ENCODE measurements around the gene ORMDL2.
"Not testable (repeated sequence)": the region's sequence is repeated elsewhere in the genome, so short reads cannot be mapped to it uniquely, and the experiment has no call there.

The ORMDL2 gene

GRCh38 chr12:55861396-55861795 lies 43.6 kb downstream of the ORMDL2 start:
- no peak for DNase-seq (ENCODE audit: low read depth)

GRCh38 chr12:55861871-55862270 lies 44.0 kb downstream of the ORMDL2 start:
- DNase-seq (ENCODE audit: low read depth) = no peak

GRCh38 chr12:55862286-55862685 lies 44.4 kb downstream of the ORMDL2 start:
- DNase-seq (ENCODE audit: low read depth) = no peak

GRCh38 chr12:55862931-55863330 lies 45.1 kb downstream of the ORMDL2 start:
- not testable (repeated sequence) for DNase-seq (ENCODE audit: low read depth)

GRCh38 chr12:55865327-55865726 lies 47.5 kb downstream of the ORMDL2 start:
- no peak for DNase-seq (ENCODE audit: low read depth)

DNA sequence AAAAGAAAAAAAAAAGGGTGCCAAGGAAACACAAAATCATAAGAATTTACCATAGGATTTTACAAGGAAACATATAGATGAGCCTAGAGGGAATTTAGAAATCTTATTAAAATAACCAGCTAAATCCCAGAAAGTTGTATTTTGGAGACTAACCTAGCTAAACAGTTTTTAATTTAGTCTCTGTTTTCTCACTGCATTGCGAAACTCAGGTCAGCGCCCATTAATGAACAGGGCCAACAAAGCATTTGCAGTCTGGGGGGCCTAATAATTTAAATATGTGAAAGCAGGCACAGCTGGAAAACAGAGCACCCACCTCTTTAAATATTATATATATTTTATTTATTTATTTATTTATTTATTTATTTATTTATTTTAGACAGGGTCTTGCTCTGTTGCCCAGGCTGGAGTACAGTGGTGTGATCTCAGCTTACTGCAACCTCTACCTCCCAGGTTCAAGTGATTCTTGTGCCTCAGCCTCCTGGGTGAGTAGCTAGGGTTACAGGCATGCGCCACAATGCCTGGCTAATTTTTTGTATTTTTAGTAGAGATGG lies 48.7 kb downstream of the ORMDL2 start:
- not testable (repeated sequence) for DNase-seq (ENCODE audit: low read depth)

Data from activated T-cell treated with anti-CD3 and anti-CD28 coated beads for 24 hours (primary cell).